Left ventricle myocardium inferior (tissue), 1 donor: ENCODE measurements around the gene OR2T29. TPM values are rescaled to one million over a fixed set of nuclear protein-coding genes. Genes with fewer than 3 reads are reported as not detected.
"Not testable (repeated sequence)": the region's sequence is repeated elsewhere in the genome, so short reads cannot be mapped to it uniquely, and the experiment has no call there.

Experiments used
- DNase-seq: peaks from one replicate; pipeline ENCODE4 v3.0.0-alpha.2; 2020
- H3K27ac ChIP-seq: fragments of 200-600 bp; replicated peaks from 2 replicates; pipeline ENCODE4 v1.8.0; 2021
- H3K27me3 ChIP-seq: fragments of 200-600 bp; 2 replicates; pipeline ENCODE4 v1.8.0; 2021; ENCODE audit warnings: low read depth
- H3K36me3 ChIP-seq: fragments of 200-600 bp; 2 replicates; pipeline ENCODE4 v1.8.0; 2021
- H3K4me1 ChIP-seq: fragments of 200-600 bp; 2 replicates; pipeline ENCODE4 v1.8.0; 2021
- H3K4me3 ChIP-seq: fragments of 200-600 bp; 2 replicates; pipeline ENCODE4 v1.8.0; 2021; ENCODE audit warnings: mild to moderate bottlenecking, moderate library complexity
- H3K9me3 ChIP-seq: fragments of 200-600 bp; replicated peaks from 2 replicates; pipeline ENCODE4 v1.8.0; 2021
- CTCF ChIP-seq: fragments of 200-600 bp; IDR thresholded peaks from 2 replicates; pipeline ENCODE4 v1.8.0; 2021; ENCODE audit warnings: antibody characterized with exemption, mild to moderate bottlenecking, borderline replicate concordance
- intact Hi-C: fragments of 100-400 bp; cut with micrococcal nuclease; formaldehyde crosslinking; loops from one replicate; pipeline ENCODE4 v1.11.0; 2022
- total RNA-seq: library from RNA; stranded (reverse); fragmentation: NEBNext Ultra II Directional; extraction: Animal tissue kit (Norgen Biotek cat#: 25700); gene quantifications from one replicate; pipeline ENCODE4 v1.2.1, GENCODE V29; 2021
- donor health status: DM: no; HTN: yes; CAD: no; lungs with severe emphysema.

Gene OR2T29
- total RNA-seq, 1 donor from 2014 or later, result not detected

GRCh38 chr1:248521856-248522255 is 40.7 kb downstream of the OR2T29 start:
- H3K4me1 ChIP-seq, result no peaks in the 10 kb centered on the region
- no peak for DNase-seq
- H3K36me3 ChIP-seq, result no peaks in the 10 kb centered on the region
- peaks cover 20% of the 10 kb centered on the region for H3K9me3 ChIP-seq
- intact Hi-C loops, result no loop called here
- TF ChIP-seq CTCF, result no peak
- H3K4me3 ChIP-seq, result no peak overlapping the region
- H3K27ac ChIP-seq, result no peak overlapping the region
- no peaks in the 10 kb centered on the region for H3K27me3 ChIP-seq

- H3K4me3 ChIP-seq, H3K27me3 ChIP-seq, H3K9me3 ChIP-seq, H3K4me1 ChIP-seq, H3K36me3 ChIP-seq, intact Hi-C loops, DNase-seq, H3K27ac ChIP-seq: not testable (repeated sequence)
Measured at GRCh38 chr1:248510217-248510616, 52.4 kb downstream of the OR2T29 start.

- H3K27ac ChIP-seq, H3K36me3 ChIP-seq, DNase-seq, H3K9me3 ChIP-seq, H3K27me3 ChIP-seq, intact Hi-C loops, H3K4me3 ChIP-seq, H3K4me1 ChIP-seq: not testable (repeated sequence)
Measured at GRCh38 chr1:248507773-248508172, 54.8 kb downstream of the OR2T29 start, which contains the start of gene OR2G6. TSS of gene OR2G6 (plus strand) at chr1:248508073. CDS start at chr1:248521647, 13,574 bp downstream.

Other genes with a start within 250 kb of the OR2T29 start
- gene OR2M7, start 238.2 kb downstream of the OR2T29 start, total RNA-seq, result not detected
- gene OR14C36, start 214.0 kb downstream of the OR2T29 start, total RNA-seq, result not detected
- gene OR2T4, start 201.1 kb downstream of the OR2T29 start, total RNA-seq, result not detected
- not detected for gene OR2T6, start 187.0 kb downstream of the OR2T29 start, total RNA-seq
- not detected for gene OR2T1, start 159.7 kb downstream of the OR2T29 start, total RNA-seq
- not detected for gene OR2T2, start 117.1 kb downstream of the OR2T29 start, total RNA-seq
- not detected for gene OR2T3, start 89.4 kb downstream of the OR2T29 start, total RNA-seq
- gene OR2T5, start 74.2 kb downstream of the OR2T29 start, total RNA-seq, result not detected
- not detected for gene OR2G6, start 54.7 kb downstream of the OR2T29 start, total RNA-seq
- gene OR2T34, start 12.0 kb upstream of the OR2T29 start, total RNA-seq, result not detected
- gene OR2T10, start 34.9 kb upstream of the OR2T29 start, total RNA-seq, result not detected
- gene OR2T11, start 72.3 kb upstream of the OR2T29 start, total RNA-seq, result not detected
- not detected for gene OR2T35, start 82.5 kb upstream of the OR2T29 start, total RNA-seq
- gene OR2T27, start 92.8 kb upstream of the OR2T29 start, total RNA-seq, result not detected
- gene OR14I1, start 140.0 kb upstream of the OR2T29 start, total RNA-seq, result not detected
- gene LYPD8, start 193.0 kb upstream of the OR2T29 start, total RNA-seq, result not detected